ENCODE data around the gene SELENOH. TPM values are rescaled to one million over a fixed set of nuclear protein-coding genes. Genes with fewer than 3 reads are reported as not detected.

Gene SELENOH
- total RNA-seq, 4 donors from 2014 or later, result 81.2 to 143 (median 97.0) TPM

- Histone ChIP-seq H3K27me3 (no peaks in the 10 kb centered on the region), H3K4me3 (peak overlapping the region; percentile 61 to 100), H3K36me3 (no peaks in the 10 kb centered on the region), H3K9me3 (no peaks in the 10 kb centered on the region), H3K27ac (peak overlapping the region; percentile 85 to 100 (median 88)), H3K4me1 (peaks cover 10 to 53% (median 13%) of the 10 kb centered on the region in 3 donors)
- WGBS, 2 donors (ENCODE audit: low coverage in 1 of 2), result 0 to 15% methylated on average over 2 to 4 of the region's 4 CpGs
- TF ChIP-seq POLR2A (IDR thresholded peaks at IDR 0.05) (no peak), POLR2AphosphoS5 (IDR thresholded peaks at IDR 0.05) (no peak), EP300 (IDR thresholded peaks at IDR 0.05) (no peak), CTCF (IDR thresholded peaks at IDR 0.05) (no peak)
- no peak for ATAC-seq
Measured at GRCh38 chr11:57764021-57764420, 22.7 kb downstream of the SELENOH start.

GRCh38 chr11:57764566-57764965, 23.3 kb downstream of the SELENOH start:
- Histone ChIP-seq H3K27me3 (no peaks in the 10 kb centered on the region), H3K4me3 (peak overlapping the region; percentile 61 to 100), H3K36me3 (no peaks in the 10 kb centered on the region), H3K27ac (peak overlapping the region in 3 of 4 donors; percentile 85 to 90 (median 87)), H3K4me1 (peaks cover 10 to 58% (median 17%) of the 10 kb centered on the region in 3 donors), H3K9me3 (no peaks in the 10 kb centered on the region)
- no peak for ATAC-seq
- 17% methylated on average over 1 to 2 of the region's 2 CpGs for WGBS, 2 donors (ENCODE audit: low coverage in 1 of 2)
- TF ChIP-seq POLR2A (IDR thresholded peaks at IDR 0.05) (no peak), EP300 (IDR thresholded peaks at IDR 0.05) (no peak), POLR2AphosphoS5 (IDR thresholded peaks at IDR 0.05) (no peak), CTCF (IDR thresholded peaks at IDR 0.05) (no peak)

GRCh38 chr11:57764972-57765371, 23.7 kb downstream of the SELENOH start:
- ATAC-seq, result no peak
- Histone ChIP-seq H3K4me1 (peaks cover 10 to 62% (median 17%) of the 10 kb centered on the region in 3 donors), H3K36me3 (no peaks in the 10 kb centered on the region), H3K4me3 (peak overlapping the region; percentile 61 to 100), H3K27ac (peak overlapping the region in 3 of 4 donors; percentile 85 to 90 (median 87)), H3K9me3 (no peaks in the 10 kb centered on the region), H3K27me3 (no peaks in the 10 kb centered on the region)
- 5 to 18% methylated on average over 2 of the region's 2 CpGs for WGBS, 2 donors (ENCODE audit: low coverage in 1 of 2)
- no peak for TF ChIP-seq CTCF (IDR thresholded peaks at IDR 0.05)
- no peak for TF ChIP-seq EP300 (IDR thresholded peaks at IDR 0.05)
- no peak for TF ChIP-seq POLR2A (IDR thresholded peaks at IDR 0.05)
- TF ChIP-seq POLR2AphosphoS5 (IDR thresholded peaks at IDR 0.05), result no peak

GRCh38 chr11:57770793-57771192, 29.5 kb downstream of the SELENOH start:
- no peaks in the 10 kb centered on the region for H3K27me3 ChIP-seq
- H3K36me3 ChIP-seq, result no peaks in the 10 kb centered on the region
- H3K4me1 ChIP-seq, result peaks cover 17 to 96% (median 23%) of the 10 kb centered on the region in 3 donors
- TF ChIP-seq EP300 (IDR thresholded peaks at IDR 0.05), result no peak
- TF ChIP-seq CTCF (IDR thresholded peaks at IDR 0.05), result no peak
- TF ChIP-seq POLR2A (IDR thresholded peaks at IDR 0.05), result no peak
- TF ChIP-seq POLR2AphosphoS5 (IDR thresholded peaks at IDR 0.05), result no peak
- no peak for ATAC-seq
- no peaks in the 10 kb centered on the region for H3K9me3 ChIP-seq
- 55 to 60% methylated on average over 1 of the region's 1 CpG for WGBS, 2 donors (ENCODE audit: low coverage in 1 of 2)
- H3K27ac ChIP-seq, result no peak overlapping the region
- H3K4me3 ChIP-seq, result no peak overlapping the region

- Histone ChIP-seq H3K36me3 (no peaks in the 10 kb centered on the region), H3K27me3 (no peaks in the 10 kb centered on the region), H3K9me3 (no peaks in the 10 kb centered on the region), H3K27ac (no peak overlapping the region), H3K4me1 (peaks cover 20 to 96% (median 29%) of the 10 kb centered on the region in 3 donors), H3K4me3 (no peak overlapping the region)
- WGBS, 2 donors (ENCODE audit: low coverage in 1 of 2), result 92 to 95% methylated on average over 2 to 3 of the region's 3 CpGs
- TF ChIP-seq CTCF (IDR thresholded peaks at IDR 0.05) (no peak), EP300 (IDR thresholded peaks at IDR 0.05) (no peak), POLR2A (IDR thresholded peaks at IDR 0.05) (no peak), POLR2AphosphoS5 (IDR thresholded peaks at IDR 0.05) (no peak)
- no peak for ATAC-seq
Measured at GRCh38 chr11:57771365-57771764, 30.1 kb downstream of the SELENOH start.

Data from gastroesophageal sphincter (tissue), 4 donors.